H9 (cell line): ENCODE data around the gene TMC3. TPM values are rescaled to one million over a fixed set of nuclear protein-coding genes. Genes with fewer than 3 reads are reported as not detected.

Experiments used
- DNase-seq: peaks from one replicate; pipeline ENCODE4 v3.0.0-alpha.2; 2017
- H2AFZ ChIP-seq: one replicate; pipeline ENCODE4 v1.6.1; 2013; ENCODE audit warnings: mild to moderate bottlenecking, low read length, control low read depth, moderate library complexity
- H2AK5ac ChIP-seq: 2 replicates; pipeline ENCODE4 v1.6.1; 2013; ENCODE audit warnings: low read length, control low read depth, mixed read lengths; ENCODE audit not compliant: insufficient read length
- H2BK120ac ChIP-seq: one replicate; pipeline ENCODE4 v1.6.1; 2013; ENCODE audit warnings: low read depth, mild to moderate bottlenecking, low read length, control low read depth, inconsistent platforms; ENCODE audit not compliant: poor library complexity, severe bottlenecking
- H2BK12ac ChIP-seq: 2 replicates; pipeline ENCODE4 v1.6.1; 2013; ENCODE audit warnings: low read length, control low read depth, mixed read lengths, low read depth; ENCODE audit not compliant: insufficient read length
- H2BK15ac ChIP-seq: 2 replicates; pipeline ENCODE4 v1.6.1; 2013; ENCODE audit warnings: low read depth, low read length, control low read depth
- H2BK20ac ChIP-seq: one replicate; pipeline ENCODE4 v1.6.1; 2013; ENCODE audit warnings: low read depth, mild to moderate bottlenecking, low read length, control low read depth, inconsistent platforms; ENCODE audit not compliant: poor library complexity, severe bottlenecking
- H2BK5ac ChIP-seq: 2 replicates; pipeline ENCODE4 v1.6.1; 2013; ENCODE audit warnings: low read length, control low read depth, mixed read lengths; ENCODE audit not compliant: insufficient read length
- H3K14ac ChIP-seq: 2 replicates; pipeline ENCODE4 v1.6.1; 2013; ENCODE audit warnings: low read length, control low read depth; ENCODE audit not compliant: insufficient read depth
- H3K18ac ChIP-seq: 2 replicates; pipeline ENCODE4 v1.6.1; 2013; ENCODE audit warnings: low read depth, mild to moderate bottlenecking, mixed read lengths, low read length, control low read depth; ENCODE audit not compliant: insufficient read length
- H3K23ac ChIP-seq: 2 replicates; pipeline ENCODE4 v1.6.1; 2013; ENCODE audit warnings: low read length, control low read depth, mixed read lengths, low read depth; ENCODE audit not compliant: insufficient read length
- H3K23me2 ChIP-seq: 2 replicates; pipeline ENCODE4 v1.6.1; 2013; ENCODE audit warnings: low read depth, mild to moderate bottlenecking, mixed read lengths, low read length, control low read depth; ENCODE audit not compliant: insufficient read length, poor library complexity, severe bottlenecking
- H3K27ac ChIP-seq: 2 replicates; pipeline ENCODE4 v1.5.1; 2013; ENCODE audit warnings: low read length, control low read depth, mixed read lengths, low read depth; ENCODE audit not compliant: insufficient read length
- H3K27me3 ChIP-seq: 2 replicates; pipeline ENCODE4 v1.6.1; 2013; ENCODE audit warnings: low read length, control low read depth, inconsistent platforms; ENCODE audit not compliant: insufficient read depth
- H3K4ac ChIP-seq: 2 replicates; pipeline ENCODE4 v1.6.1; 2013; ENCODE audit warnings: low read depth, mild to moderate bottlenecking, control low read depth, inconsistent platforms, low read length, moderate library complexity
- H3K4me1 ChIP-seq: 2 replicates; pipeline ENCODE4 v1.6.1; 2013; ENCODE audit warnings: low read length, control low read depth, inconsistent platforms; ENCODE audit not compliant: insufficient read depth
- H3K4me2 ChIP-seq: 2 replicates; pipeline ENCODE4 v1.6.1; 2013; ENCODE audit warnings: low read length, control low read depth, mixed read lengths; ENCODE audit not compliant: insufficient read length, insufficient read depth
- H3K56ac ChIP-seq: 2 replicates; pipeline ENCODE4 v1.6.1; 2013; ENCODE audit warnings: low read depth, mild to moderate bottlenecking, mixed read lengths, low read length, control low read depth; ENCODE audit not compliant: insufficient read length
- H3K79me1 ChIP-seq: 2 replicates; pipeline ENCODE4 v1.6.1; 2013; ENCODE audit warnings: low read depth, mild to moderate bottlenecking, moderate library complexity, low read length, control low read depth, inconsistent platforms; ENCODE audit not compliant: insufficient read depth, poor library complexity, severe bottlenecking
- H3K79me2 ChIP-seq: 2 replicates; pipeline ENCODE4 v1.6.1; 2013; ENCODE audit warnings: low read length, control low read depth, inconsistent platforms; ENCODE audit not compliant: insufficient read depth
- H3K9ac ChIP-seq: 2 replicates; pipeline ENCODE4 v1.6.1; 2013; ENCODE audit warnings: low read length, control low read depth, mixed read lengths; ENCODE audit not compliant: insufficient read length; ENCODE audit errors: extremely low read depth
- H3K9me3 ChIP-seq: one replicate; pipeline ENCODE4 v1.6.1; 2013; ENCODE audit warnings: low read depth, low read length, inconsistent platforms; ENCODE audit not compliant: control insufficient read depth
- H3T11ph ChIP-seq: one replicate; pipeline ENCODE4 v1.6.1; 2013; ENCODE audit warnings: mild to moderate bottlenecking, low read length, control low read depth, inconsistent platforms
- H4K20me1 ChIP-seq: one replicate; pipeline ENCODE4 v1.6.1; 2013; ENCODE audit not compliant: control insufficient read depth, insufficient read length, insufficient read depth
- H4K5ac ChIP-seq: 2 replicates; pipeline ENCODE4 v1.6.1; 2013; ENCODE audit warnings: low read depth, mild to moderate bottlenecking, mixed read lengths, low read length, control low read depth; ENCODE audit not compliant: insufficient read length
- H4K8ac ChIP-seq: replicated peaks from 2 replicates; pipeline ENCODE4 v1.6.1; 2013; ENCODE audit warnings: low read length, control low read depth, mixed read lengths, low read depth; ENCODE audit not compliant: insufficient read length
- H4K91ac ChIP-seq: 2 replicates; pipeline ENCODE4 v1.6.1; 2013; ENCODE audit warnings: low read depth, mild to moderate bottlenecking, moderate library complexity, mixed read lengths, low read length, control low read depth; ENCODE audit not compliant: insufficient read length
- H3K27ac Mint-ChIP-seq, 3 experiments: 2 replicates in 2 of 3; 3 replicates in 1 of 3; pipeline ENCODE4 v1.8.0; 2020 to 2021; ENCODE audit warnings: mixed read lengths in 3 of 3, mild to moderate bottlenecking in 1 of 3, moderate library complexity in 1 of 3
- H3K27me3 Mint-ChIP-seq: 2 replicates; pipeline ENCODE4 v1.8.0; 2021; ENCODE audit warnings: low read depth, mild to moderate bottlenecking, moderate library complexity, mixed read lengths
- H3K36me3 Mint-ChIP-seq, 3 experiments: 2 replicates in 2 of 3; 3 replicates in 1 of 3; pipeline ENCODE4 v1.8.0; 2020 to 2021; ENCODE audit warnings: low read depth in 3 of 3, mixed read lengths in 3 of 3; ENCODE audit not compliant: insufficient read depth in 1 of 3
- H3K4me1 Mint-ChIP-seq, 2 experiments: 2 replicates each; pipeline ENCODE4 v1.8.0; 2020; ENCODE audit warnings: mixed read lengths in 2 of 2
- H3K4me3 Mint-ChIP-seq, 2 experiments: 2 replicates in 1 of 2; 3 replicates in 1 of 2; pipeline ENCODE4 v1.8.0; 2020 to 2021; ENCODE audit warnings: mild to moderate bottlenecking in 2 of 2, mixed read lengths in 2 of 2, moderate library complexity in 1 of 2
- H3K9me3 Mint-ChIP-seq, 2 experiments: 2 replicates in 1 of 2; 3 replicates in 1 of 2; pipeline ENCODE4 v1.8.0; 2020; ENCODE audit warnings: mild to moderate bottlenecking in 2 of 2, mixed read lengths in 2 of 2, moderate library complexity in 1 of 2
- WGBS: extraction: QIAGEN DNeasy Blood & Tissue Kit; methylation state at CpG from one replicate; pipeline ENCODE4 v1.1.7; 2013; ENCODE audit warnings: missing lambda C conversion rate, low lambda C conversion rate, mixed read lengths; ENCODE audit not compliant: insufficient read length; ENCODE audit errors: extremely low coverage; 5-methylcytosine and 5-hydroxymethylcytosine counted together
- total RNA-seq: library from RNA; stranded (reverse); gene quantifications from 2 replicates; pipeline ENCODE4 v1.2.1, GENCODE V29; 2021
- TF ChIP-seq, protein P1 (sequence below): fragments of 200-600 bp; sonication (generic); conservative IDR thresholded peaks from 3 replicates; pipeline ENCODE4 v1.8.0; 2021; ENCODE audit warnings: antibody characterized with exemption, mild to moderate bottlenecking

Gene TMC3
- total RNA-seq, 1 experiment from 2014 or later, result not detected

DNA sequence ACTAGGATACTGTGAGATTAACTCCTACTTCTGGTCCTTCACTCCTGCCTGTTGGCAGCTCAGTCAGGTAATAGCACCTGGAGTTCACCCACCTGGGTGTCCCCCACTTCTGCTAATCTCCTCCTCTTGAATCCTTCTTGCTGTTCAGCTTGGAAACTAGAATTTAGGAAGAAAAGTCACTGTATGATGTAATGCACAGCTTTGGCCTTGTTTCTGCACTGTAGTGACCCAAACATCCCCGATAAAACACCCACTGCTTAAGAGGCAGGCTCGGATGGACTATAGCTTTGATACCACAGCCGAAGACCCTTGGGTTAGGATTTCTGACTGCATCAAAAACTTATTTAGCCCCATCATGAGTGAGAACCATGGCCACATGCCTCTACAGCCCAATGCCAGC lies 74.9 kb downstream of the TMC3 start:
- Histone ChIP-seq H3K9me3 (no peaks in the 10 kb centered on the region), H4K8ac (no peak overlapping the region), H2AFZ (no peak overlapping the region), H3K9ac (no peak overlapping the region), H2BK120ac (no peak overlapping the region), H3K23ac (no peak overlapping the region), H3K4ac (no peak overlapping the region), H3K79me2 (no peaks in the 10 kb centered on the region), H3T11ph (no peak overlapping the region), H3K18ac (no peak overlapping the region), H3K79me1 (no peaks in the 10 kb centered on the region), H2BK15ac (no peak overlapping the region), H4K91ac (no peak overlapping the region), H3K23me2 (no peaks in the 10 kb centered on the region), H3K14ac (no peak overlapping the region), H2BK20ac (no peak overlapping the region), H3K27ac (no peak overlapping the region), H4K5ac (no peak overlapping the region), H2BK5ac (no peak overlapping the region), H2AK5ac (no peak overlapping the region), H3K56ac (no peak overlapping the region), H4K20me1 (no peaks in the 10 kb centered on the region), H3K4me2 (no peak overlapping the region), H3K4me1 (peaks cover 9% of the 10 kb centered on the region; the same call in 1 of the 2 replicates), H2BK12ac (no peak overlapping the region), H3K27me3 (no peaks in the 10 kb centered on the region)
- Mint-ChIP-seq H3K27ac (no peak overlapping the region), H3K27me3 (peaks cover 17% of the 10 kb centered on the region), H3K9me3 (no peaks in the 10 kb centered on the region), H3K4me1 (peaks cover 29 to 36% of the 10 kb centered on the region in 2 experiments), H3K4me3 (no peak overlapping the region), H3K36me3 (no peaks in the 10 kb centered on the region)
- whole genome bisulfite sequencing, result no CpG with 5 or more reads among the region's 3 CpGs
- TF ChIP-seq, protein P1, sequence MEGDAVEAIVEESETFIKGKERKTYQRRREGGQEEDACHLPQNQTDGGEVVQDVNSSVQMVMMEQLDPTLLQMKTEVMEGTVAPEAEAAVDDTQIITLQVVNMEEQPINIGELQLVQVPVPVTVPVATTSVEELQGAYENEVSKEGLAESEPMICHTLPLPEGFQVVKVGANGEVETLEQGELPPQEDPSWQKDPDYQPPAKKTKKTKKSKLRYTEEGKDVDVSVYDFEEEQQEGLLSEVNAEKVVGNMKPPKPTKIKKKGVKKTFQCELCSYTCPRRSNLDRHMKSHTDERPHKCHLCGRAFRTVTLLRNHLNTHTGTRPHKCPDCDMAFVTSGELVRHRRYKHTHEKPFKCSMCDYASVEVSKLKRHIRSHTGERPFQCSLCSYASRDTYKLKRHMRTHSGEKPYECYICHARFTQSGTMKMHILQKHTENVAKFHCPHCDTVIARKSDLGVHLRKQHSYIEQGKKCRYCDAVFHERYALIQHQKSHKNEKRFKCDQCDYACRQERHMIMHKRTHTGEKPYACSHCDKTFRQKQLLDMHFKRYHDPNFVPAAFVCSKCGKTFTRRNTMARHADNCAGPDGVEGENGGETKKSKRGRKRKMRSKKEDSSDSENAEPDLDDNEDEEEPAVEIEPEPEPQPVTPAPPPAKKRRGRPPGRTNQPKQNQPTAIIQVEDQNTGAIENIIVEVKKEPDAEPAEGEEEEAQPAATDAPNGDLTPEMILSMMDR, result no peak
- DNase-seq, result no peak
